ENCODE data around the gene LRSAM1.
"Not testable (repeated sequence)": the region's sequence is repeated elsewhere in the genome, so short reads cannot be mapped to it uniquely, and the experiment has no call there.

LRSAM1 gene

GRCh38 chr9:127463382-127463781 lies 12.1 kb downstream of the LRSAM1 start:
- DNase-seq, result no peak

GRCh38 chr9:127463911-127464310 lies 12.6 kb downstream of the LRSAM1 start:
- DNase-seq, result no peak

- not testable (repeated sequence) for DNase-seq
Measured at GRCh38 chr9:127466407-127466917, 15.2 kb downstream of the LRSAM1 start.

GRCh38 chr9:127467621-127468020 lies 16.3 kb downstream of the LRSAM1 start:
- no peak for DNase-seq

- DNase-seq, result no peak
Measured at GRCh38 chr9:127470662-127471061, 19.4 kb downstream of the LRSAM1 start.

GRCh38 chr9:127473501-127473900 lies 22.2 kb downstream of the LRSAM1 start:
- no peak for DNase-seq

GRCh38 chr9:127473932-127474331 lies 22.6 kb downstream of the LRSAM1 start:
- DNase-seq, result no peak

- no peak for DNase-seq
Measured at GRCh38 chr9:127474592-127474991, 23.3 kb downstream of the LRSAM1 start.

- DNase-seq, result no peak
Measured at GRCh38 chr9:127479507-127480081, 28.3 kb downstream of the LRSAM1 start.

GRCh38 chr9:127482662-127483061 lies 31.4 kb downstream of the LRSAM1 start:
- DNase-seq, result no peak

- no peak for DNase-seq
Measured at GRCh38 chr9:127485995-127486394, 34.7 kb downstream of the LRSAM1 start.

- DNase-seq, result no peak
Measured at GRCh38 chr9:127488946-127489345, 37.6 kb downstream of the LRSAM1 start.

GRCh38 chr9:127489471-127490115 lies 38.3 kb downstream of the LRSAM1 start:
- DNase-seq, result no peak

GRCh38 chr9:127490535-127491230 lies 39.4 kb downstream of the LRSAM1 start:
- DNase-seq, result no peak

- no peak for DNase-seq
Measured at GRCh38 chr9:127491516-127491915, 40.2 kb downstream of the LRSAM1 start.

GRCh38 chr9:127492616-127493015 lies 41.3 kb downstream of the LRSAM1 start:
- no peak for DNase-seq

- DNase-seq, result no peak
Measured at GRCh38 chr9:127493592-127494303, 42.4 kb downstream of the LRSAM1 start.

GRCh38 chr9:127494304-127494702 lies 43.0 kb downstream of the LRSAM1 start:
- DNase-seq, result no peak

GRCh38 chr9:127495884-127496555 lies 44.7 kb downstream of the LRSAM1 start:
- no peak for DNase-seq

GRCh38 chr9:127496974-127497373 lies 45.7 kb downstream of the LRSAM1 start:
- DNase-seq, result no peak

GRCh38 chr9:127497656-127498290 lies 46.5 kb downstream of the LRSAM1 start:
- DNase-seq, result no peak

- DNase-seq, result no peak
Measured at GRCh38 chr9:127498298-127498697, 47.0 kb downstream of the LRSAM1 start.

Measured in NCI-H1436 treated with DMSO at 0.1 percent for 48 hours (cell line).